GM12873 (cell line): ENCODE measurements around the gene TNP2.

Experiments used
- TF ChIP-seq, protein P1 (sequence below): IDR thresholded peaks from 2 replicates; pipeline ENCODE4 v1.5.1; 2012; ENCODE audit warnings: low read depth, mild to moderate bottlenecking, moderate library complexity, low read length, control low read depth; ENCODE audit not compliant: insufficient read depth; ENCODE audit errors: missing control alignments

TNP2 gene

GRCh38 chr16:11306997-11307638 lies 38.0 kb upstream of the TNP2 start:
- TF ChIP-seq, protein P1, sequence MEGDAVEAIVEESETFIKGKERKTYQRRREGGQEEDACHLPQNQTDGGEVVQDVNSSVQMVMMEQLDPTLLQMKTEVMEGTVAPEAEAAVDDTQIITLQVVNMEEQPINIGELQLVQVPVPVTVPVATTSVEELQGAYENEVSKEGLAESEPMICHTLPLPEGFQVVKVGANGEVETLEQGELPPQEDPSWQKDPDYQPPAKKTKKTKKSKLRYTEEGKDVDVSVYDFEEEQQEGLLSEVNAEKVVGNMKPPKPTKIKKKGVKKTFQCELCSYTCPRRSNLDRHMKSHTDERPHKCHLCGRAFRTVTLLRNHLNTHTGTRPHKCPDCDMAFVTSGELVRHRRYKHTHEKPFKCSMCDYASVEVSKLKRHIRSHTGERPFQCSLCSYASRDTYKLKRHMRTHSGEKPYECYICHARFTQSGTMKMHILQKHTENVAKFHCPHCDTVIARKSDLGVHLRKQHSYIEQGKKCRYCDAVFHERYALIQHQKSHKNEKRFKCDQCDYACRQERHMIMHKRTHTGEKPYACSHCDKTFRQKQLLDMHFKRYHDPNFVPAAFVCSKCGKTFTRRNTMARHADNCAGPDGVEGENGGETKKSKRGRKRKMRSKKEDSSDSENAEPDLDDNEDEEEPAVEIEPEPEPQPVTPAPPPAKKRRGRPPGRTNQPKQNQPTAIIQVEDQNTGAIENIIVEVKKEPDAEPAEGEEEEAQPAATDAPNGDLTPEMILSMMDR, result no peak

DNA sequence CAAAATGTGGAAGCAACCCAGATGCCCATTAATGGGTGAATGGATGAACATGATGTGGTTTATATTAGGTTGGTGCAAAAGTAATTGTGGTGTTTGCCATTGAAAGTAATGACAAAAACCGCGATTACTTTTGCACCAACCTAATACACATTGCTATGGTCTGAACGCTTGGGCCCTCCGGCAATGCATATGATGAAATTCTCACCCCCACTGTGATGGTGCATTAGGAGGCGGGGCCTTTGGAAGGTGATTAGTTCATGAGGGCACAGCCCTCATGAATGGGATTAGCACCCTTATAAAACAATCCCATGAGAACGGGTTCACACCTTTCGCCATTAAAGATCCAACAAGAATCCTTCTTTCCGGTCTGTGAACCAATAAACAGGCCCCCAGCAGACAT lies 37.3 kb upstream of the TNP2 start:
- TF ChIP-seq, protein P1, result no peak

DNA sequence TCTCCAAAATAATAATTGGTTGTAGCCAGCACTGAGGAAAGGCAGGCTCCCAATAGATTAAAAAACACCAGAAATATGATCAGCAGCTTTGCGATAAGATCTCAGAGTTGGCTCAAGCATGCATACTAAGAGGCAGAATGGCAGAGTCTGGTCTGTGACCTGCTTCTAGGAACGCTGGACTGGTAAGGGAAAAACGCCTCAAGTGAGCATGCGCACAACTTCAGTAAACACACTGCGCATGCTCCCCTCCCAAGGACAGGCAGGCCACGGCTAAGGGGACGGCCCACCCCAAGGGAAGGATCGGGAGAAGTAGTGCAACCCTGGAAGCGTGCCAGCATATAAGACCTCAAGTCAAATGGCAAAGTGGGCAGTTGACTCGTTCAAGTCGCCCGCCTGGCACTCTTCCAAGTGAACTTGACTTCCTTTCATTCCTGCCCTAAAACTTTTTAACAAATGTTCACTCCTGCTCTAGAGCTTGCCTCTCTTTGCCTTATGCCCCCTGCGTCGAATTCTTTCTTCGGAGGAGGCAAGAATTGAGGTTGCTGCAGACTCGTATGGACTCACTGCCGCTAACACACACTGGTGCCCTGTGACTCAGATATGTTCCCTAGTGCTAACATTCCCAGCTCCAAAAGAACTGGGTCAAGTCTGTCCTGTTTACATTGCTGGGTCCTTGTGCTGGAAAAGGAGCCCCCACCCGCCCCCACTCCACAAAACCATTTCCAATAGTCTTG lies 34.4 kb upstream of the TNP2 start:
- TF ChIP-seq, protein P1, result no peak

DNA sequence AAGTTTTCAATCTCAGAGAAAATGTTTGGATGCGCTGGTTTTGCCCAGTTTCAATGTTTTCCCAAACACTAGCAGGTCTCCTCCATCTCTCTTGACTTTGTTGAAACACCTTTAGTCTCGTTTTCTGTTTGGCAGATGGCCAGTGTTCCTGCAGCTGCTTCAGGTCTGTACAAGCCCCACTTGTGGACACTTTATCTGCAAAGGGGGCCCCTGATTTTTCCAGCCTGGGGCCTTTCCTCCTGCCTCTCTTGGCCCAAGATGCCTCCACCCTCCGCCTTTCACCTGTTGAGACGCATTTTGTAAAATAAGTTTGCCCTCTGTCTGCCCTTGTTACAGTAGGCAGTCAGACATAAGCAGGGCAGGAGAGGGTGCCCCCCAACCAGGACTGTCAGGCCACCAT lies 33.9 kb upstream of the TNP2 start:
- TF ChIP-seq, protein P1, result no peak

DNA sequence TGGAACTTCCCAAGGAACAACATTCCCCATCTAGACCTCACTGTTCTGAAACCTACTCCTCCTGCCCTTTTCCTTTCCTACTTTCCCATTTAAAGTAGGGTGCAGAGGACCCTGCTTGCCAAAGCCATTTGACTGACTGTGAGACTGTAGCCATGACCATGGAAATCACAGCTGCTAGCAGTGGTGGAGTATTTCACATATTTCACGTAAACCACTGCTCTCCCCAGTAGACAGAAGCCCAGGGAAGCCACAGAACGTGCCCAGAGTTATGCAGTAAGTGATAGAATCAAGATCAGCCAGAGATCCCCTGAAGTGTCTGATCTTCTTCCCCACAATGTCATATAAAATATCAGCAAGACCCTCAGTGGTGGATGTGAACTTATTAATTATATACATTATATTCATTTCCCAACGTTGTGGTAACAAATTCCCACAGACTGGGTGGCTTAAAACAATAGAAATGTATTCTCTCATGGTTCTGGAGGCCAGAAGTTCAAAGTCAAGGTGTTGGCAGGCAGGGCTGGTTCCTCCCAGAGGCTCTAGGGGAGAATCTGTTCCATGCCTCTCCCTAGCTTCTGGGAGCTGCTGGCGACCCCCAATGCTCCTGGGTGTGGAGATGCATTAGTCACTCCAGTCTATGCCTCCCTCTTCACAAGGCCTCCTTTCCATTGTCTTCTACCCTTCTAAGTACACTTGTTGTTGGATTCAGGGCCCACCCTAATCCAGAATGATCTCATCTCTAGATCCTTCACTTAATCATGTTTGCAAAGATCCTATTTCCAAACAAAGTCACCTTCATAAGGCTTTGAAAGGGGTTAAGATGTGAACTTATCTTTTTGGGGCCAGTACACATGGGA lies 32.7 kb upstream of the TNP2 start:
- TF ChIP-seq, protein P1, result no peak

- TF ChIP-seq, protein P1, result no peak
These were observed 31.4 kb upstream of the TNP2 start for GRCh38 chr16:11300560-11300892.
